Kidney (tissue), 14 donors: ENCODE results near the gene C1orf35. TPM values are rescaled to one million over a fixed set of nuclear protein-coding genes. Genes with fewer than 3 reads are reported as not detected.

Experiments
- DNase-seq, 5 donors: peaks; one replicate each; pipeline ENCODE4 v3.0.0-alpha.2; 2013 to 2020
- FAIRE-seq: peaks from 2 replicates; lab custom pipeline; 2012; peaks lifted over from hg19 to GRCh38; lab: Jason Lieb, UNC
- H3K27ac ChIP-seq, 2 donors: one replicate each; pipeline ENCODE4 v1.7.0; 2013; ENCODE audit warnings: low read depth in 2 of 2, low read length in 2 of 2, inconsistent platforms in 1 of 2
- H3K27me3 ChIP-seq: one replicate; pipeline ENCODE4 v1.7.1; 2013; ENCODE audit warnings: low read length, inconsistent platforms; ENCODE audit not compliant: control insufficient read depth, insufficient read depth
- H3K36me3 ChIP-seq, 3 donors: one replicate each; pipeline versions ENCODE4 v1.7.0 to v1.7.1; 2013; ENCODE audit warnings: low read length in 3 of 3, control low read depth in 1 of 3, inconsistent platforms in 1 of 3; ENCODE audit not compliant: insufficient read depth in 3 of 3, control insufficient read depth in 2 of 3
- H3K4me1 ChIP-seq, 3 donors: one replicate each; pipeline versions ENCODE4 v1.7.0 to v1.7.1; 2013; ENCODE audit warnings: low read length in 3 of 3, inconsistent platforms in 1 of 3, low read depth in 1 of 3; ENCODE audit not compliant: control insufficient read depth in 2 of 3, insufficient read depth in 2 of 3
- H3K4me3 ChIP-seq, 3 donors: one replicate each; pipeline versions ENCODE4 v1.7.0 to v1.8.1; 2013; ENCODE audit warnings: low read length in 3 of 3, control low read depth in 1 of 3, inconsistent platforms in 1 of 3
- H3K9ac ChIP-seq, 3 donors: one replicate each; pipeline versions ENCODE4 v1.7.0 to v1.7.1; 2013; ENCODE audit warnings: low read length in 3 of 3, control low read depth in 1 of 3, inconsistent platforms in 1 of 3
- H3K9me3 ChIP-seq, 3 donors: one replicate each; pipeline versions ENCODE4 v1.7.0 to v1.7.1; 2013; ENCODE audit warnings: low read length in 3 of 3, control low read depth in 1 of 3, inconsistent platforms in 1 of 3; ENCODE audit not compliant: control insufficient read depth in 2 of 3, insufficient read depth in 1 of 3
- CTCF ChIP-seq: IDR thresholded peaks from 3 replicates; pipeline ENCODE4 v1.5.1; 2012; ENCODE audit warnings: mild to moderate bottlenecking, moderate library complexity, borderline replicate concordance; ENCODE audit not compliant: insufficient read depth; ENCODE audit errors: extremely low read depth
- intact Hi-C: fragments of 100-400 bp; cut with DNase I; formaldehyde crosslinking; loops from one replicate; pipeline ENCODE4 v1.11.1; 2022
- polyA plus RNA-seq: library from polyadenylated mRNA; stranded (reverse); fragments of 350-450 nt; fragmentation: Illumina TruSeq; extraction: RNeasy Lipid Tissue Mini Kit (QIAGEN cat#74804); gene quantifications from one replicate; pipeline ENCODE4 v1.2.3, GENCODE V29; 2014; ENCODE audit warnings: low read depth, low replicate concordance; ENCODE audit not compliant: insufficient read depth
- total RNA-seq: library from RNA; stranded (reverse); fragmentation: NEBNext Ultra II Directional; extraction: Animal tissue kit (Norgen Biotek cat#: 25700); gene quantifications from one replicate; pipeline ENCODE4 v1.2.1, GENCODE V29; 2021
- donor health status: control.
- donor health status: control.
- donor health status: control.
- donor health status: control.
- donor health status: control.
- donor health status: DM: yes; HTN: yes; CAD: no.
- donor health status: Normal renal cell carcinoma (clear cell type).

C1orf35 gene
- total and polyA plus RNA-seq, 2 donors from 2014 or later: 17.4 to 17.6 TPM

GRCh38 chr1:228147768-228148167, 44.6 kb upstream of the C1orf35 start:
- no peak overlapping the region for H3K9ac ChIP-seq
- peak in 2 of 5 donors; percentile 29 to 51 for DNase-seq
- H3K36me3 ChIP-seq: peaks cover 0 to 13% (median 0%) of the 10 kb centered on the region in 3 donors
- no peak overlapping the region for H3K27ac ChIP-seq
- peaks cover 0 to 39% (median 13%) of the 10 kb centered on the region in 3 donors for H3K4me1 ChIP-seq
- intact Hi-C loops: no loop called here
- no peak overlapping the region for H3K4me3 ChIP-seq
- no peaks in the 10 kb centered on the region for H3K27me3 ChIP-seq
- FAIRE-seq: no peak
- TF ChIP-seq CTCF: no peak
- H3K9me3 ChIP-seq: no peaks in the 10 kb centered on the region

GRCh38 chr1:228147151-228147693, 44.1 kb upstream of the C1orf35 start:
- intact Hi-C loops: no loop called here
- FAIRE-seq (no peak), DNase-seq (peak in 2 of 5 donors; percentile 36 to 71)
- Histone ChIP-seq H3K27ac (peak overlapping the region in 1 of 2 donors; percentile 7), H3K36me3 (peaks cover 0 to 13% (median 0%) of the 10 kb centered on the region in 3 donors), H3K4me3 (no peak overlapping the region), H3K27me3 (no peaks in the 10 kb centered on the region), H3K4me1 (peaks cover 0 to 44% (median 18%) of the 10 kb centered on the region in 3 donors), H3K9me3 (no peaks in the 10 kb centered on the region), H3K9ac (no peak overlapping the region)
- TF ChIP-seq CTCF: no peak

- Histone ChIP-seq H3K9me3 (no peaks in the 10 kb centered on the region), H3K36me3 (peaks cover 0 to 13% (median 0%) of the 10 kb centered on the region in 3 donors), H3K4me3 (no peak overlapping the region), H3K4me1 (peaks cover 0 to 50% (median 21%) of the 10 kb centered on the region in 3 donors), H3K9ac (no peak overlapping the region), H3K27ac (no peak overlapping the region), H3K27me3 (no peaks in the 10 kb centered on the region)
- intact Hi-C loops: no loop called here
- no peak for TF ChIP-seq CTCF
- DNase-seq (peak in 2 of 5 donors; percentile 33 to 64), FAIRE-seq (no peak)
Observed at GRCh38 chr1:228146417-228147150, 43.5 kb upstream of the C1orf35 start.
